ENCODE measurements around the gene ACVR1.

ACVR1 gene

DNA sequence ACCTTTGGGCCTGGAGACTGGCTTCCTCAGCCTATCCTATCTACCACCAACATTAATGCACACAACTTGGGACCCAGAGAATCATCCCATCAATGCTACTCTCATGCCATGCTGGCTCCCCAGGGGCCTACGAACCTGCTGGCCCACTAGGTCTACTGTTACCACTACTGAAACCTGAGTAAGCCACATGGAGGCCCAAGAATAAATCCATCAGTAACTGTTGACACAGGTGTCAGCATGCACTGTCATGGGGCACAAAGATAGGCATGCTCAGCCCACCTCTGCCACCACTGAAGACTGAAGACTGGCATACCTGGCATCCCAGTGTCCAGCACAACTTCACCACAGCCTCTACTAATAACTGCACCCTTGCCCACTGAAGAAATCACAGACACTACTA is 176.3 kb downstream of the ACVR1 start:
- TF ChIP-seq, protein P1, sequence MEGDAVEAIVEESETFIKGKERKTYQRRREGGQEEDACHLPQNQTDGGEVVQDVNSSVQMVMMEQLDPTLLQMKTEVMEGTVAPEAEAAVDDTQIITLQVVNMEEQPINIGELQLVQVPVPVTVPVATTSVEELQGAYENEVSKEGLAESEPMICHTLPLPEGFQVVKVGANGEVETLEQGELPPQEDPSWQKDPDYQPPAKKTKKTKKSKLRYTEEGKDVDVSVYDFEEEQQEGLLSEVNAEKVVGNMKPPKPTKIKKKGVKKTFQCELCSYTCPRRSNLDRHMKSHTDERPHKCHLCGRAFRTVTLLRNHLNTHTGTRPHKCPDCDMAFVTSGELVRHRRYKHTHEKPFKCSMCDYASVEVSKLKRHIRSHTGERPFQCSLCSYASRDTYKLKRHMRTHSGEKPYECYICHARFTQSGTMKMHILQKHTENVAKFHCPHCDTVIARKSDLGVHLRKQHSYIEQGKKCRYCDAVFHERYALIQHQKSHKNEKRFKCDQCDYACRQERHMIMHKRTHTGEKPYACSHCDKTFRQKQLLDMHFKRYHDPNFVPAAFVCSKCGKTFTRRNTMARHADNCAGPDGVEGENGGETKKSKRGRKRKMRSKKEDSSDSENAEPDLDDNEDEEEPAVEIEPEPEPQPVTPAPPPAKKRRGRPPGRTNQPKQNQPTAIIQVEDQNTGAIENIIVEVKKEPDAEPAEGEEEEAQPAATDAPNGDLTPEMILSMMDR (conservative IDR thresholded peaks at IDR 0.05; ENCODE audit: low read length) = no peak
- no peak for DNase-seq (ENCODE audit: low read depth)
- no peak overlapping the region for H3K4me3 ChIP-seq (ENCODE audit: low read length)

DNA sequence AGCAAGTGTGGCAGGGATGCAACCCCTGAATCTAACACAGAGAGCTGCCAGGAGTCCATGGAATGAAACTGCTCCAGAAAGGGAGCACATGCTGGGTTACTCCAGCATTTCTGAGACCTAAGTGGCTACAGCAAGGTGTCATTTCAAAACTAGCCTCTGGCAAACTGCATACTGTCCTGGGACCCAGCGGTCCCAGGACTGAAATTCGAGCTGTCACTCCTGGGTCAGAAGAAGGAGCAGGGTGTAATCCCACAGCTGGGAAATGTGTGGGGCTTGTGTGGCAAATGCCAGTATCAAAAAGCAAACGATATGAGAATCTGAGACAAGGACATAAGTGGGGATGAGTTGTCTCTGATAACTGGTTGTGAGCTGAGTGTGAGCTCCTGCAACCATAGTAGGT is 177.1 kb downstream of the ACVR1 start:
- TF ChIP-seq, protein P1 (conservative IDR thresholded peaks at IDR 0.05; ENCODE audit: low read length) = no peak
- no peak overlapping the region for H3K4me3 ChIP-seq (ENCODE audit: low read length)
- DNase-seq (ENCODE audit: low read depth) = no peak

DNA sequence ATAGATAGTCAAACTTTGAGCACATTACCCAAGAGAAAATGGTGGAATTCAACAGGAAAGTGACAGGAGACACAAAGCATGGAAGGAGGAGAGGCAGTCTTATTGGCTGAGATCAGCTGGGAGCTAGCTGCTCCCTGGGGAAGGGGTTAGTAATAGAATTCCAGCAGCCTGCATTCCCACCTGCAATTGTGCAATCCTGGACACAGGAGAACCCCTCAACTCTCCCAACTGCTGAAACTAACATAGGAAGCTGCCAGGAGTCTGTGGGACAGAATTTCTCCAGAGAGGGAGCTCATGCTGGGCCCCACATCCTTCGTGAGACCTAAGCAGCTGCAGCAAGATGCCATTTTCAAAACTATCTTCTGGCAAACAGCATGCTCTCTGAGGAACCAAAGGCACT is 177.7 kb downstream of the ACVR1 start:
- no peak overlapping the region for H3K4me3 ChIP-seq (ENCODE audit: low read length)
- TF ChIP-seq, protein P1 (conservative IDR thresholded peaks at IDR 0.05; ENCODE audit: low read length) = no peak
- peak; percentile 66 for DNase-seq (ENCODE audit: low read depth)

DNA sequence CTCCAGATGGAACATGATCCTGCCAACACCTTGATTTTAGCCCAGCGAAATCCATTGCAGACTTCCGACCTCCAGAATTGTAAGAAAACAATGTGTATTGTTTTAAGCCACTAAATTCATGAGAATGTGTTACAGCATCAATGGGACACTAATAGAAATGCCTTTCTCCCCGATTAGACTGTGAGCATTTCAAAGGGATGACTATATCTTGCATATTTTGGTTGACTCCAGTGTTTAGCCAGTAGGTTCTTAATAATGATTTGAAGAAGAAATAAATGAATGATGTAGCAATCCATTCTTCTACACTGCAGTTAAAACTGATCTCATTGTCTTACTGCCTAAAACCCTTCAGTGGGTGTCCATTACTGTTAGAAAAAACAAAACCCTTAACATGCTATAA is 180.1 kb downstream of the ACVR1 start:
- no peak overlapping the region for H3K4me3 ChIP-seq (ENCODE audit: low read length)
- DNase-seq (ENCODE audit: low read depth) = peak; percentile 68
- TF ChIP-seq, protein P1 (conservative IDR thresholded peaks at IDR 0.05; ENCODE audit: low read length) = no peak

DNA sequence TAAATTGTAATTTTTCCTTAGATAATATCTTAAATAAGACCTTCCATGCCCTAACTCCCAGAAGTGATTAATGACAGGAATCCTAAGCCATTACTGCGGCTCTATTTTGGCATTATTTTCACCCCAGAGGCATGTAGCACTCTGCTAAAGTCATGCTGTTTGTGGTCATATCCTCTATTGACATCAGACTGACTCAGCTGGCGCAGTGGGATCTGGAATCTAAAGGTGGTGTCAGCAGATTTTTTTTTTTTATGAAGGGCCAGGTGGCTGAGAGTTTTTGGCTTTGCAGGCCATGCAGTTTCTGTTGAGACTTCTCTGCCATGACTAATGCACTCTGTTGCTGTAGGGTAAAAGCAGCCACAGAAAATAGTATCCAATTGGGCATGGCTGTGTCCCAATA is 183.4 kb downstream of the ACVR1 start:
- peak; percentile 92 for DNase-seq (ENCODE audit: low read depth)
- no peak overlapping the region for H3K4me3 ChIP-seq (ENCODE audit: low read length)
- TF ChIP-seq, protein P1 (conservative IDR thresholded peaks at IDR 0.05; ENCODE audit: low read length) = no peak

DNA sequence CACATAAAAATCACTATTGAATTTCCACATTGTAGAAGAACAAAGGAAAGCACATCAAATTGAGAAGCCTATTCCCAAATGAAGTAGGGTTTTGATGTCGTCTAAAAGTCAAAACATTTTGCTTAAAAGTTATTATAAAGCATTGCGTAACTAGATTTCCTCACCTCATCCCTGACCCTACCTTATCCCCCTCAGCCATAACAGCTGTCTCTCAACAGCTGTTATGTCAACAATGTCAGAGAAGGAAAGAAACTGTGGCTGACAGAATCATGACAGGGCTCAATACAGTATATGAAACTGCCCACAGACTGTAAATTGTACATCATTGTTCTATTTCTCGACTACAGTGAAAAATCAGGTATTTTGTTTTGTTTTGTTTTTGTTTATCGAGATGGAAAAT is 184.4 kb downstream of the ACVR1 start:
- TF ChIP-seq, protein P1 (conservative IDR thresholded peaks at IDR 0.05; ENCODE audit: low read length) = no peak
- no peak for DNase-seq (ENCODE audit: low read depth)
- H3K4me3 ChIP-seq (ENCODE audit: low read length) = no peak overlapping the region

DNA sequence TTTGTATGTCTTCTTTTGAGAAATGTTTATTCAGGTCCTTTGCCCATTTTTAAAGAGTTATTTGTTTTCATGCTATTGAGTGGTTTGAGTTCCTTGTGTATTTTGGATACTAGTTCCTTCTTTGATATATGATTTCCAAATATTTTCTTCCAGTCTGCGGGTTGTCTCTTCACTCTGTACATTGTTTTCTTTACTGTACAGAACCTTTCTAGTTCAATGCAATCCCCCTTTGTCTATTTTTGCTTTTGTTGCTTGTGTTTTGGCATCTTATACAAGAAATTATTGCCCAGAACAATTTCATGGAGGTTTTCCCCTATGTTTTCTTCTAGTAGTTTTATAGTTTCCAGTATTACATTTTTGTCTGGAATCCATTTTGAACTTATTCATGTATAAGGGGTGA is 185.0 kb downstream of the ACVR1 start:
- TF ChIP-seq, protein P1 (conservative IDR thresholded peaks at IDR 0.05; ENCODE audit: low read length) = no peak
- DNase-seq (ENCODE audit: low read depth) = no peak

More for the DNA sequence above, 185.0 kb downstream of the ACVR1 start:
- H3K4me3 ChIP-seq (ENCODE audit: low read length) = no peak overlapping the region

All from AG10803 (cell line).